H1 (cell line): ENCODE measurements around the gene TEDC1. TPM values are rescaled to one million over a fixed set of nuclear protein-coding genes. Genes with fewer than 3 reads are reported as not detected.

ENCODE experiments used
- BRCA1 ChIP-seq: IDR thresholded peaks from 2 replicates; pipeline ENCODE4 v1.6.1; 2012; ENCODE audit warnings: low read depth, low read length, improper control_type of control experiment
- RBBP5 ChIP-seq: IDR thresholded peaks from 2 replicates; pipeline ENCODE4 v1.7.1; 2012; ENCODE audit warnings: low read depth, mild to moderate bottlenecking, inconsistent platforms, low read length, moderate library complexity, borderline replicate concordance
- RNF2 ChIP-seq: fragments of 200-900, 300-1000 bp; sonication (generic); IDR thresholded peaks from 2 replicates; pipeline ENCODE4 v1.7.1; 2016; ENCODE audit warnings: borderline replicate concordance, low read depth, mild to moderate bottlenecking, antibody characterized with exemption, low read length; ENCODE audit not compliant: poor library complexity, severe bottlenecking; ENCODE audit errors: missing control alignments
- YY1 ChIP-seq: IDR thresholded peaks from 2 replicates; pipeline ENCODE4 v1.6.1; 2011; ENCODE audit warnings: low read depth, mild to moderate bottlenecking, low read length
- polyA plus RNA-seq, 7 experiments: library from polyadenylated mRNA; depleted of rRNA in 3 of 7; stranded (reverse) in 5 of 7; unstranded in 2 of 7; fragments of >200 nt in 5 of 7; fragments of 200-250 nt in 2 of 7; gene quantifications; 1 replicate in 5 of 7; 2 replicates in 1 of 7; 4 replicates in 1 of 7; pipeline versions ENCODE4 v1.2.1 to v1.2.3, GENCODE V29; 2011 to 2013; ENCODE audit warnings: missing spikeins in 2 of 7, mixed read lengths in 2 of 7
- total RNA-seq: library from RNA; stranded (reverse); fragmentation: NEBNext Ultra II Directional; extraction: Animal tissue kit (Norgen Biotek cat#: 25700); gene quantifications from 2 replicates; pipeline ENCODE4 v1.2.1, GENCODE V29; 2021
- TF ChIP-seq, protein P1 (sequence below): IDR thresholded peaks from 2 replicates; pipeline ENCODE4 v1.6.1; 2011; ENCODE audit warnings: low read depth, mild to moderate bottlenecking, low read length; ENCODE audit not compliant: insufficient read depth
- TF ChIP-seq, protein P2 (sequence below): IDR thresholded peaks from 2 replicates; pipeline ENCODE4 v1.6.1; 2012; ENCODE audit warnings: inconsistent platforms
- TF ChIP-seq, protein P3 (sequence below): fragments of 300-600 bp; sonication (generic); IDR thresholded peaks from 2 replicates; pipeline ENCODE4 v1.7.1; 2012; ENCODE audit warnings: low read length, moderate library complexity, mild to moderate bottlenecking, inconsistent platforms; ENCODE audit not compliant: insufficient replicate concordance

Gene TEDC1
- total and polyA plus RNA-seq, 2 of the 8 experiments (the other 6 are each of a cell fraction or from before 2014, with no cell fraction given) = 5.6 to 14.8 TPM

DNA sequence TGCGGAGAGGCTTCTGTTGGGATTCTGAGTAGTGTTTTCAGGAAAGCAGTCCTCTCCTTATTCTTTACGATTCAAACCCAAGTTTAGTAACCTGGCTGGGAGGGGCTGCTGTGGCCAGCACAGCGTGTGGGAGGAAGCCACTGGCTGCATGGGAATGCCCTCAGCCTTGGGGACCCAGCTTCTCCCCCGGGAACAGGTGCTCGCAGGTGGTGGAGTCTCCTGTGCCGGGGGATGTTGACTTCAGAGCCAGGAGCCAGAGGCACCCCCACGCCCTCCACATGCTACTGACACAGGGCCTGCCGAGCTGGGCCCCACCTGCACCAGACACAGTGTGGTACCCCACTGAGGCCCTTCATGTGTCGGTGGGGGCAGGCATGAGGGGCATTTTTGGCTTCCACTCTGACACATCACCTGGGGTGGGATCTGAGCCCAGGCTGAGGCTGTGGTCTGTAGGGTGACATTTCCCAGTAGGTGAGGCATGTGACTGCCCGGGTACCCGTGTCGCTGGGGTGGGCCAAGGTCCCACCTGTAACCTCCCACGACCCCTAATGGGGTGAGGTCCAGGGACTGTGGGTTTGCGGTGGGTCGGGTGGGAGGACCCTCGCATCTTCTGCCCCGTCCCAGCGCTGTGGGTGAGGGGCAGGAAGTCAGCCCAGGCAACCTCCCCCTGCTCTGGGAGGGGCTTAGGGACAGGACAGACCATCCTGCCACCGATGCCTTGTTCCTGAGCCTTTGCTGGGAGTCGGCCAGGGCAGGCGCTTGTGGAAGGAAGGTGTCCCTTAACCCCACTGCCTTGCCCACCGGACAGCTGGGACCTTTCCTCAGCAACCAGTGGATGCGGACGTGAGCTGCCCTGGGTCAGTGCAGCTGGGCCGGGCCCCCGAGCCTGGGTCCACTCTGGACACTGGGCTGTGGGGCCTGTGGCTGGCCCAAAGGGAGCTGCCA, 44.9 kb upstream of the TEDC1 start (continued):
- TF ChIP-seq YY1 = no peak
- TF ChIP-seq, protein P1, sequence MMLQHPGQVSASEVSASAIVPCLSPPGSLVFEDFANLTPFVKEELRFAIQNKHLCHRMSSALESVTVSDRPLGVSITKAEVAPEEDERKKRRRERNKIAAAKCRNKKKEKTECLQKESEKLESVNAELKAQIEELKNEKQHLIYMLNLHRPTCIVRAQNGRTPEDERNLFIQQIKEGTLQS = no peak
- TF ChIP-seq RNF2 = no peak
- TF ChIP-seq, protein P2, sequence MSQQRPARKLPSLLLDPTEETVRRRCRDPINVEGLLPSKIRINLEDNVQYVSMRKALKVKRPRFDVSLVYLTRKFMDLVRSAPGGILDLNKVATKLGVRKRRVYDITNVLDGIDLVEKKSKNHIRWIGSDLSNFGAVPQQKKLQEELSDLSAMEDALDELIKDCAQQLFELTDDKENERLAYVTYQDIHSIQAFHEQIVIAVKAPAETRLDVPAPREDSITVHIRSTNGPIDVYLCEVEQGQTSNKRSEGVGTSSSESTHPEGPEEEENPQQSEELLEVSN = no peak
- TF ChIP-seq RBBP5 = no peak
- TF ChIP-seq, protein P3, sequence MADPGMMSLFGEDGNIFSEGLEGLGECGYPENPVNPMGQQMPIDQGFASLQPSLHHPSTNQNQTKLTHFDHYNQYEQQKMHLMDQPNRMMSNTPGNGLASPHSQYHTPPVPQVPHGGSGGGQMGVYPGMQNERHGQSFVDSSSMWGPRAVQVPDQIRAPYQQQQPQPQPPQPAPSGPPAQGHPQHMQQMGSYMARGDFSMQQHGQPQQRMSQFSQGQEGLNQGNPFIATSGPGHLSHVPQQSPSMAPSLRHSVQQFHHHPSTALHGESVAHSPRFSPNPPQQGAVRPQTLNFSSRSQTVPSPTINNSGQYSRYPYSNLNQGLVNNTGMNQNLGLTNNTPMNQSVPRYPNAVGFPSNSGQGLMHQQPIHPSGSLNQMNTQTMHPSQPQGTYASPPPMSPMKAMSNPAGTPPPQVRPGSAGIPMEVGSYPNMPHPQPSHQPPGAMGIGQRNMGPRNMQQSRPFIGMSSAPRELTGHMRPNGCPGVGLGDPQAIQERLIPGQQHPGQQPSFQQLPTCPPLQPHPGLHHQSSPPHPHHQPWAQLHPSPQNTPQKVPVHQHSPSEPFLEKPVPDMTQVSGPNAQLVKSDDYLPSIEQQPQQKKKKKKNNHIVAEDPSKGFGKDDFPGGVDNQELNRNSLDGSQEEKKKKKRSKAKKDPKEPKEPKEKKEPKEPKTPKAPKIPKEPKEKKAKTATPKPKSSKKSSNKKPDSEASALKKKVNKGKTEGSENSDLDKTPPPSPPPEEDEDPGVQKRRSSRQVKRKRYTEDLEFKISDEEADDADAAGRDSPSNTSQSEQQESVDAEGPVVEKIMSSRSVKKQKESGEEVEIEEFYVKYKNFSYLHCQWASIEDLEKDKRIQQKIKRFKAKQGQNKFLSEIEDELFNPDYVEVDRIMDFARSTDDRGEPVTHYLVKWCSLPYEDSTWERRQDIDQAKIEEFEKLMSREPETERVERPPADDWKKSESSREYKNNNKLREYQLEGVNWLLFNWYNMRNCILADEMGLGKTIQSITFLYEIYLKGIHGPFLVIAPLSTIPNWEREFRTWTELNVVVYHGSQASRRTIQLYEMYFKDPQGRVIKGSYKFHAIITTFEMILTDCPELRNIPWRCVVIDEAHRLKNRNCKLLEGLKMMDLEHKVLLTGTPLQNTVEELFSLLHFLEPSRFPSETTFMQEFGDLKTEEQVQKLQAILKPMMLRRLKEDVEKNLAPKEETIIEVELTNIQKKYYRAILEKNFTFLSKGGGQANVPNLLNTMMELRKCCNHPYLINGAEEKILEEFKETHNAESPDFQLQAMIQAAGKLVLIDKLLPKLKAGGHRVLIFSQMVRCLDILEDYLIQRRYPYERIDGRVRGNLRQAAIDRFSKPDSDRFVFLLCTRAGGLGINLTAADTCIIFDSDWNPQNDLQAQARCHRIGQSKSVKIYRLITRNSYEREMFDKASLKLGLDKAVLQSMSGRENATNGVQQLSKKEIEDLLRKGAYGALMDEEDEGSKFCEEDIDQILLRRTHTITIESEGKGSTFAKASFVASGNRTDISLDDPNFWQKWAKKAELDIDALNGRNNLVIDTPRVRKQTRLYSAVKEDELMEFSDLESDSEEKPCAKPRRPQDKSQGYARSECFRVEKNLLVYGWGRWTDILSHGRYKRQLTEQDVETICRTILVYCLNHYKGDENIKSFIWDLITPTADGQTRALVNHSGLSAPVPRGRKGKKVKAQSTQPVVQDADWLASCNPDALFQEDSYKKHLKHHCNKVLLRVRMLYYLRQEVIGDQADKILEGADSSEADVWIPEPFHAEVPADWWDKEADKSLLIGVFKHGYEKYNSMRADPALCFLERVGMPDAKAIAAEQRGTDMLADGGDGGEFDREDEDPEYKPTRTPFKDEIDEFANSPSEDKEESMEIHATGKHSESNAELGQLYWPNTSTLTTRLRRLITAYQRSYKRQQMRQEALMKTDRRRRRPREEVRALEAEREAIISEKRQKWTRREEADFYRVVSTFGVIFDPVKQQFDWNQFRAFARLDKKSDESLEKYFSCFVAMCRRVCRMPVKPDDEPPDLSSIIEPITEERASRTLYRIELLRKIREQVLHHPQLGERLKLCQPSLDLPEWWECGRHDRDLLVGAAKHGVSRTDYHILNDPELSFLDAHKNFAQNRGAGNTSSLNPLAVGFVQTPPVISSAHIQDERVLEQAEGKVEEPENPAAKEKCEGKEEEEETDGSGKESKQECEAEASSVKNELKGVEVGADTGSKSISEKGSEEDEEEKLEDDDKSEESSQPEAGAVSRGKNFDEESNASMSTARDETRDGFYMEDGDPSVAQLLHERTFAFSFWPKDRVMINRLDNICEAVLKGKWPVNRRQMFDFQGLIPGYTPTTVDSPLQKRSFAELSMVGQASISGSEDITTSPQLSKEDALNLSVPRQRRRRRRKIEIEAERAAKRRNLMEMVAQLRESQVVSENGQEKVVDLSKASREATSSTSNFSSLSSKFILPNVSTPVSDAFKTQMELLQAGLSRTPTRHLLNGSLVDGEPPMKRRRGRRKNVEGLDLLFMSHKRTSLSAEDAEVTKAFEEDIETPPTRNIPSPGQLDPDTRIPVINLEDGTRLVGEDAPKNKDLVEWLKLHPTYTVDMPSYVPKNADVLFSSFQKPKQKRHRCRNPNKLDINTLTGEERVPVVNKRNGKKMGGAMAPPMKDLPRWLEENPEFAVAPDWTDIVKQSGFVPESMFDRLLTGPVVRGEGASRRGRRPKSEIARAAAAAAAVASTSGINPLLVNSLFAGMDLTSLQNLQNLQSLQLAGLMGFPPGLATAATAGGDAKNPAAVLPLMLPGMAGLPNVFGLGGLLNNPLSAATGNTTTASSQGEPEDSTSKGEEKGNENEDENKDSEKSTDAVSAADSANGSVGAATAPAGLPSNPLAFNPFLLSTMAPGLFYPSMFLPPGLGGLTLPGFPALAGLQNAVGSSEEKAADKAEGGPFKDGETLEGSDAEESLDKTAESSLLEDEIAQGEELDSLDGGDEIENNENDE = no peak
- TF ChIP-seq BRCA1 = no peak
